ENCODE measurements around the gene ATCAY.

The ATCAY gene, protein sequence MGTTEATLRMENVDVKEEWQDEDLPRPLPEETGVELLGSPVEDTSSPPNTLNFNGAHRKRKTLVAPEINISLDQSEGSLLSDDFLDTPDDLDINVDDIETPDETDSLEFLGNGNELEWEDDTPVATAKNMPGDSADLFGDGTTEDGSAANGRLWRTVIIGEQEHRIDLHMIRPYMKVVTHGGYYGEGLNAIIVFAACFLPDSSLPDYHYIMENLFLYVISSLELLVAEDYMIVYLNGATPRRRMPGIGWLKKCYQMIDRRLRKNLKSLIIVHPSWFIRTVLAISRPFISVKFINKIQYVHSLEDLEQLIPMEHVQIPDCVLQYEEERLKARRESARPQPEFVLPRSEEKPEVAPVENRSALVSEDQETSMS

DNA sequence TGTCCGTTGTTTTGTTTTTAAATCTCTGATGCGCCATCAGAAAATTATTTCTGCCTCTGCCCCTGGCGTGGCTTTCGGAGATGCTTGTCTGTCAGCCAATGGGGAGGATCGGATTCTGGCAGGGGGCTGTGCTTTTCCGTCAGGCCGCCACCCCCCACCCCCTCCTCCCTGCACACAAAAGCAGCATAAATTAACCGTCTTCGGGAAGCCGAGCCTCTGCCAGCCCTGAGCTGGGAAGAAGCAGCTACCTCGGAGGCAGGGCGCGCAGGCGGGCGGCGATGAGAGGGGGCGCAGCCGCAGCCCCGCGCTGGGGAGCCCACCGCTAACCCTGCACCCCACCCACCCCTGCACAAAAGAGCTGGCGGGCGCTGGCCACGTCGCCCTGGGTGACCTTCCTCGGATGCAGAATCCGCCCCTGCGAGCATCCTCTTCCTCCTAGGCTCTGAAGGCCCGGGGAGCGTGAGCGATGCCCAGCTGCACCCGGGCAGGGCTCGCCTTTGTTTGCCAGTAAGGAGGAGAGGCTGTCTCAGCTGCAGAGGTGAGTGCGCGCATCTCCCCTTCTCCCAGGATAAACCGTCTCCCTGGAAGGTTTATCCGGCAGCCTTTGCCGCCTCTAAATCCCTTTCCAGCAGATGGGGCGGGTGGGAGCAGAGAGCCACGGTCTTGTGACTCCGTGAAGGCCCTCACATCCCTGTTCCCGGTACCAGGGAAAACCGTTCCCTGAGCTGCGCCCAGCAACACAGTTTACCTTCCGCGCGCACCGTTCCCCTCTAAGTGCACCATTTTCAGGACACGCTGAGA is at the start of gene ATCAY:
ATCAY (plus strand) TSS at position 215 of the 801 bp plus-strand sequence. CDS start 5,083 bp downstream, outside the sequence.
- no peak for DNase-seq (ENCODE audit: low read depth)

DNA sequence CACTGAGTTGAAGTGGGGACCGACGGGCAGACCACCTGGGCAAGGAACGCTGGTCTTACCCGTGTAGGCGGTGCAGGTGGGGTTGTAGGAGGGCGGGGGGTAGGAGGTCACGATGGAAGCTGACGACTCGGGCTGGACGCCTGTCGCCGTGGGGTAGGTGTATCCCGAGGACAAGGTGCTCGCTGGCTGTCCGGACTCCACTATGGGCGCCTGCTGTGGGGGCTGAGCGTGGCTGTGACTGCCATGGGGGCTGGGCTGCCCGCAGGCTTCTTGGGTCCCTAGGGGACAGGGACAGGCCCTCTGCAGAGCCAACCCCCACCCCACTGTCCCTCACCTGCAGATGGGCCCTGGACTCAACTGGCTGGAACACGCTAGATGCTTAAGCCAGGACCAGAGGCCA is 48.9 kb upstream of the ATCAY start:
- DNase-seq (ENCODE audit: low read depth): no peak

DNA sequence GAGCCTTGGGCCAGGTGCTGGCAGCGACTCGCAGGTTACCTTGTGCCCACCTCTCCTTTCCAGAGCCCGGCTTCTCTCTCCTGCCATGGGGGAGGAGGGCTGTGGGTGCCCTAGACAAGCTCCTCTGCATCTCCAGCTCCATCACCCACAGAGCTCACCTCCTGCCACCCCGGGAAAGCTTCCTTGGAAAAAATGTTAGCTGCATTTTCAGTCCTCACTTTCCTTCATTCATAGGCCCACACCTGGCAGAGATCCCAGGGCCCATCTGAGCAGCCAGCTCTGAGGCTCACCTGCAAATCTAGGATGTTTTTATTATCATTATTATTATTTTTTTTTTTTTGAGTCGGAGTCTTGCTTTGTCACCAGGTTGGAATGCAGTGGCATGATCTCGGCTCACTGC is 48.5 kb upstream of the ATCAY start:
- DNase-seq (ENCODE audit: low read depth): no peak

DNA sequence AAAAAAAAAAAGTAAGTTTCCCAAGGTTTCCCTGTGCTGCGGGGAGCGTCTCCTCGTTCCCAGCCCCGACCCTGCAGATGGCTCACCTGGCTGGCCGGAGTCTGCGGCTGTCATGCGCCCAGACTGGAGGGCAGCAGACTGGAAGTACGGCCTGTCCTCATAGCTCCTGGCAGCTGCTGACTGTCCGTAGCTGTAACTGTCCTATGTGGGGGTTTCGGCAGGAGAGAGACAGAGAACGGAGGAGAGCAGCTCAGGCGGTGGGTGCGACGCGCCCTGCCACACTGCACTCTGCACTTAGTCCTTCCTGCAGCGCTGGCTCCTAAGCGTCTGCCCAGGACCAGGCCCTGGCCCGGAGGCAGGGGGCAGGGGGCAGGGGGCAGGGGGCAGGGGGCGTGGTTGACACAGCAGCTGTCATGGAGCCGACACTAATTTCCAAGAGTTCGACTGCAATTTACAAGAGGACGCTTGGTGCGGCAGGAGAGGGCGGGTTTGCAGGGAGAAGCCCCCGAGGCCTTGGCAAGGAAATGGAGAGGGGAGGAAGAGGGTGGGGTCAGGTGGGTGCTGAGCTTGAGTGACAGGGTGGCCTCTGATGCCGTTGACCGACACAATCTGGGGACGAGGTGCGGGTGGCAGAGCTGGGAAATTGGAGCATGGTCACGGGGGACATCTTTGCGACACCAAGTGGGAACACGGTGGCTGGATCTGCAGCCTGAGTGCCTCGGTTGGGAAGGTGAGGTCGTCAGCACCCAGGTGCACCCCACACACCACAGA is 46.7 kb upstream of the ATCAY start:
- DNase-seq (ENCODE audit: low read depth): no peak

DNA sequence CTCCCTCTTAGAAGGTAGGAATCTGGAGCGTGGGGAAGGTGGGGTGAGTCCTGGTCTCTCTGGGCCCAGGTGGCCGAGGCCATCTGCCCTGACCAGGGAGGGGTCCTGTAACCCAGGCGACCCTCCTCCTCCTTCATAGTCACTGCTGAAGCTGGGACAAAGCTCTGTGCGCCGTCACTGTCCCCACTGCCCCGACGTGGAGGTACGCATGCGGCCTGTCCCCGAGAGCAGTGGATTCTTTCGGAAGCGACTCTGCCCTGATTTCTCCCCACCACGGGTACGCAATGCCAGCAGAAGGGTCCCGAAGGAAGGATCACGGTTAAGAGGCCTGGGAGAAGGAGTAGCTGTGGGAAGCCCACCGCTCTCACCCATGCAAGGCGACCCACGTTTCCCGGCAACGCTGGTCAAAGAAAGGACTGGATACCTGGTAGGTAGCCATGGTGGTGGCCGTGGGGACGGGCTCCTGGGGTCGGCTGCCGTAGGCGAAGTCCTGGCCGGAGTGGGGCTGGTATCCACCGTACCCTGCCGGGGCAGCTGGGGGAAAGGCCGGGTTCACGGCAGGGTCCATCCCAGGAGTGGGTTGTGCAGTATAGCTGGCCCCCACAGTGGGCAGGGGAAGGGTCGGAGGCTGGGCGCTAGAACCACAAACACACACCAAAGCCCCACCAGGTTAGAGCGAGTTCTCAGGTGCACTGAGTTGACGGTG is 46.0 kb upstream of the ATCAY start:
- DNase-seq (ENCODE audit: low read depth): no peak

DNA sequence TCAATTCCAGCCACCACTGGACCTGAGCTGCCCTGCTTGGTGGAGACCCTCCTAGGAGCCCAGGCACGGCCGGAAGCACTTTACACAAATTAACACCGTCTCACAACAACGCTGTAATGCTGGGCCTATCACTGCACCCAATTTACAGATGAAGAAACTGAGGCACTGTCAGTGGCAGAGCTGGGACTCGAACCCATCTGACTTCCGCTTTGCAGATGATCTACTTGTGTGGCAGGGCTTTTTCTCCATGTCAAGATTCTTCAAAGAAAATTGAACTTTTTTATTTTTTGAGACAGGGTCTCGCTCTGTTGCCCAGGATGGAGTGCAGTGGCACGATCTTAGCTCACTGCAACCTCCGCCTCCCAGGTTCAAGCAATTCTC is 45.4 kb upstream of the ATCAY start:
- DNase-seq (ENCODE audit: low read depth): no peak

DNA sequence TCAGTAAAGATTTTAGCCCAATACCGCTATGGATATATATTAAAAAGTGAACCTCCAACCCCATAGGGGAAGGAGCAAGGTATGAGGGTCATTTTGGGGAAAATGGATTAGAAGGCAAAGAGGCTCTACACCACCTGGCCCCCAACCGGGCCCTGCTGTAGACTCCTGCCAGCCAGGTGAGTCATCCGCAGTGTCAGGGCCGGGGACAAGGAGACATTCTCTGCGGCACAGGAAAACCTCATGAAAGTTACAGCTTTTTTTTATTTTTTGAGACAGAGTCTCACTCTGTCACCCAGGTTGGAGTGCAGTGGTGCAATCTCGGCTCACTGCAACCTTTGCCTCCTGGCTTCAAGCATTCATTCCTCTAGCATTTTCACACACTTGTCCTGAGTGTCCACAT is 43.6 kb upstream of the ATCAY start:
- DNase-seq (ENCODE audit: low read depth): no peak

DNA sequence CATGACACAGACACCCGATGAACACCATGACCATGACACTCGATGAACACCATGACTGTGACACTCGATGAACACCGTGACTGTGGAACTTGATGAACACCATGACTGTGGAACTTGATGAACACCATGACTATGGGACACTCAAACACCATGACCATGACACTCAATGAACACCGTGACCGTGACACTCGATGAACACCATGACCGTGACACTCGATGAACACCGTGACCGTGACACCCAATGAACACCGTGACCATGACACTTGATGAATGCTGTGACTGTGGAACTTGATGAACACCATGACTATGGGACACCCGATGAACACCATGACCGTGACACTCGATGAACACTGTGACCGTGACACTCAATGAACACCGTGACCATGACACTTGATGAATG is 43.2 kb upstream of the ATCAY start:
- no peak for DNase-seq (ENCODE audit: low read depth)

DNA sequence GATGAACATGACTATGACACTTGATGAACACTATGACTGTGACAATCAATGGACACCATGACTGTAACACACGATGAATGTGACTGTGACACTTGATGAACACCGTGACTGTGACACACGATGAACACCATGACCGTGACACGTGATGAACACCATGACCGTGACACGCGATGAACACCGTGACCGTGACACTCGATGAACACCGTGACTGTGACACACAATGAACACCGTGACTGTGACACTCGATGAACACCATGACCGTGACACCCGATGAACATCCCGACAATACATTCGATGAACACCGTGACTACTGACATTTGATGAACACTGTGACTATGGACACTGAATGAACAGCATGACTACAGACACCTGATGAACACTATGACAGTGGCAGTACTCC is 42.6 kb upstream of the ATCAY start:
- DNase-seq (ENCODE audit: low read depth): no peak

DNA sequence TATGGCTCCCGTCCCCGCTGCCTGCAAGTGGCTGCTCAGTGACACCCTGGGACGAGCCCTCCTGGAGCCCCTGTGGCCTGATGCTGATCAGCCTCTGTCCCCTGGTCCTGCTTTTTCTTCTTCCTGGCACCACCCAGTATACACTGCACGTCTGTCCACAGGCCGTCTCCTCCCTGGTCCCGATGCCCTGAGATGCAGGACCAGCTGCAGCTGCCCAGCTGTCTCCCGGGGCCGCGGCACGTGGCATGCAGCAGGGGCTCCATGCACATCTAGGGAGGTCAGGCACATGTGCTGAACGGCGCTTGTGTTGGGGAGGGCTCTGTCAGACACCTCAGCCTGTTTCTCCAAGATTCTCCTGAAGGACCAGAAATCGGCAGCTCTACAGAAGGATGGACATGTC is 41.8 kb upstream of the ATCAY start:
- no peak for DNase-seq (ENCODE audit: low read depth)

DNA sequence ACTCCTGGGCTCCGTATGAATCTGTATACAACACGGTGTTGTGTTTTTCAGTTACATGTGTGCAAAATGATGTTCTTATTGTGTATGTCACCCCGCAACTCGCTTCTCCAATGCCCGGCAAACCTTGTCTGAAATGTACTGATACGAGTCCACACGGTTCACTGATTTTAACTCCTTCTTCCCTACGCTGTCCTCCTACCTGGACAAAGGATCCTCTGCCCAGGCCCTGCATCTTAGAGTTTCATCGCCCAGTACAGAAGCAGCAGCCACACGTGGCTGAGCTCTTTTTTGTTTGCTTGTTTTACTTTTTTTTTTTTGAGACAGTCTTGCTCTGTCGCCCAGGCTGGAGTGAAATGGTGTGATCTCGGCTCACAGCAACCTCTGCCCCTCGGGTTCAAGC is 40.5 kb upstream of the ATCAY start:
- DNase-seq (ENCODE audit: low read depth): no peak

DNA sequence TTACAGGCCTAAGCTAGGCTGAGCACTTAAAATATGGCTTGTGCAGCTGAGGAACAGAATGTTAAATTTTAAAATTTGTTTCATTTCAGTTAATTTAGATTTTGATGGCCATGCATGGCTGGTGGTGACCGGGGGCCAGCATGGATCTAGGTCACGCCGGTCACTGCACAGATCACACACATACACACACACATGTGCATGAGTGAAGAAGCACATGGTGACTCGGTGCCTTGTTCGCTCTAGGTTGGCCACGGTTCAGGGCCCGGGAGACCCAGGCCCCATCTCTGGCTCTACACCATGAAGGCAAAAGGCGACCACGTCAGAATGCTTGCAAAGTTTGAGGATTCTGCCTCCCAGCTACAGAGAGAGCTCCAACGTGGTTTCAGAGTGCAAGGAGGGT is 39.7 kb upstream of the ATCAY start:
- DNase-seq (ENCODE audit: low read depth): no peak

DNA sequence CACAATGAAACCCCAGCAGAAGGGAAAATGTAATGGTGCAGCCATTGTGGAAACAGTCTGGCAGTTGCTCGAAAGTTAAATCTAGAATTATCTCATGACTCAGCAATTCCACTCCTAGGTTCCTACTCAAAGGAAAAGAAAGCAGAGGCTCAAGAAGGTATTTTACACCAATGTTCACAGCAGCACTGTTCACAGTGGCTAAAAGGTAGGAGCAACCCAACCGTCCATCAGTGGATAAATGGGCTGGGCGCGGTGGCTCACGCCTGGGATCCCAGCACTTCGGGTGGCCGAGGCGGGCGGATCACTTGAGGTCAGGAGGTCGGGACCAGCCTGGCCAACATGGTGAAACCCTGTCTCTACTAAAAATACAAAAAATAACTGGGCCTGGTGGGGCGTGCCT is 37.5 kb upstream of the ATCAY start:
- no peak for DNase-seq (ENCODE audit: low read depth)

DNA sequence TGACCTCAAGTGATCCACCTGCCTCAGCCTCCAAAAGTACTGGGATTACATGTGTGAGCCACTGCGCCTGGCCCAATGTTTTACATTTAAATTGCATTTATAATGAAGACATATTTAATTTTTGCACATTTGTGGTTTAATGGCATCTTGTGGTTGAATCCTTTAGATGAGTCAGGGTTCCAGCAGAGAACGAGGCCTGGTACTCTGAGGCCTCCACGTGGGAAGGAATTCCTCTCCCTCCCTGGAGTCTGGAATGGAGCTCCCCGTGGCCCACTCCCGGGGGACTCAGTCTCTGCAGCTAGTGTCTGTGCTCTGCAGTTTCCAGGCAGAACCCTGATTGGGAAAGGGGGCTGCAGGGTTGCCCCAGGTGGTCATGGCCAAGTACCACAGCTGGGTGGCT is 35.9 kb upstream of the ATCAY start:
- no peak for DNase-seq (ENCODE audit: low read depth)

DNA sequence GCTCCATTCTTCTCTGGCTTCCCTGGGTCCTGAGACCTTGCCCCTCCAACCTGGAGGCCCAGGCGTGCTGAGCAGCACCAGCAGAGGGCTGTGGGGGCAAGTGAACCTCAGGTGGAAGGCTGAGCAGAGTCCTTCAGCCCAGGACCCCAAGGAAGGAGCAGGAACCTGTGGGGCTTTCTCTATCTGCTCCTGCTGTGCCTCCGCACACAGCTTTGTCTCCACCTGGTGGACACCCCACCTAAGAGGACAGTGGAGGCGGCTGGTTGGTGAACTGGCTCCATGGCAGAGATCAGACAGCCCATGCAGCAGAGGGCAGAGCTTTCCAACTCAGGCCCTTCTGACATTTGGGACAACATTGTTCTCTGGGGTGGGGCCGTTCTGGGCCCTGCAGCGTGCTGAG is 31.4 kb upstream of the ATCAY start:
- peak; percentile 40 for DNase-seq (ENCODE audit: low read depth)

DNA sequence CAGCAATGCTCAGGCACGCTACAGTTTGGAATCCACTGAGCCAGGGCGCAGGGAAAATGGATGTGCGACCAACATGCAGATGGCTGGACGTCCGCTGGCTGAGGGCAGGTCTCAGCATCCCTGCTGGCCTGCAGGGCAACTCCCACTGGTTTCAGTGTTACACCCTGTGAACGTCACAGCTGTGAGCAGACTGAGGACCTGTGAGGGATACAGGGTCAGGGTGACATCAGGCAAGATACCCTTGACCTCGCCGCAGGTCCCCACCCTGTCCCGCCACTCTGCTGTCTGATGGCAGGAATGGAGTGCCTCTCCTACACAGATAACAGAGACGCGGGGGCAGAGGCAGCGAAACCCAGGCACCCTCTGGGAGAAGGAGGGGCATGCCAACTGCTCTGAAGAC is 30.7 kb upstream of the ATCAY start:
- no peak for DNase-seq (ENCODE audit: low read depth)

DNA sequence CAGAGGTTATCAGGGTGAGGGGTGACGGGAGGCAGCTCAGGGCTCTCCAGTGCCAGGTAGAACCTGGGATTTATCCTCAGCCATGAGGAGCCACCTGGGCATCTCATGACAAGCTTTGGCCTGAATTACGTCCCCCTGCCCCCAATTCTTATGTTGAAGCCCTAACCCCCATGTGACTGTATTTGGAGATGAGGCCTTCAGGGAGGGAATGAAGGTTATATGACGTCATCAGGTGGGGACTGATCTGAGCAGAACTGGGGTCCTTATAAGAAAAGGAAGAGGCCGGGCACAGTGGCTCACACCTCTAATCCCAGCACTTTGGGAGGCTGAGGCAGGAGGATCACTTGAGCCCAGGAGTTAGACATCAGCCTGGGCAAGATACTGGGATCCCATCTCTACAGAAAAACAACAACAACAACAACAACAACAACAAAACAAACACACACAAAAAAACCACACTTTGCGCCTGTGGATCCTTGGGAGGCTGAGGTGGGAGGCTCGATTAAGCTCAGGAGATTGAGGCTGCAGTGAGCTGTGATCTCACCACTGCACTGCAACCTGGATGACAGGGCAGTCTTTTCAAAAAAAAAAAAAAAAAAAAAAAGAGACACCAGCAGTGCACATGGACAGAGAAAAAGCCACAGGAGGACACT is 30.0 kb upstream of the ATCAY start:
- no peak for DNase-seq (ENCODE audit: low read depth)

DNA sequence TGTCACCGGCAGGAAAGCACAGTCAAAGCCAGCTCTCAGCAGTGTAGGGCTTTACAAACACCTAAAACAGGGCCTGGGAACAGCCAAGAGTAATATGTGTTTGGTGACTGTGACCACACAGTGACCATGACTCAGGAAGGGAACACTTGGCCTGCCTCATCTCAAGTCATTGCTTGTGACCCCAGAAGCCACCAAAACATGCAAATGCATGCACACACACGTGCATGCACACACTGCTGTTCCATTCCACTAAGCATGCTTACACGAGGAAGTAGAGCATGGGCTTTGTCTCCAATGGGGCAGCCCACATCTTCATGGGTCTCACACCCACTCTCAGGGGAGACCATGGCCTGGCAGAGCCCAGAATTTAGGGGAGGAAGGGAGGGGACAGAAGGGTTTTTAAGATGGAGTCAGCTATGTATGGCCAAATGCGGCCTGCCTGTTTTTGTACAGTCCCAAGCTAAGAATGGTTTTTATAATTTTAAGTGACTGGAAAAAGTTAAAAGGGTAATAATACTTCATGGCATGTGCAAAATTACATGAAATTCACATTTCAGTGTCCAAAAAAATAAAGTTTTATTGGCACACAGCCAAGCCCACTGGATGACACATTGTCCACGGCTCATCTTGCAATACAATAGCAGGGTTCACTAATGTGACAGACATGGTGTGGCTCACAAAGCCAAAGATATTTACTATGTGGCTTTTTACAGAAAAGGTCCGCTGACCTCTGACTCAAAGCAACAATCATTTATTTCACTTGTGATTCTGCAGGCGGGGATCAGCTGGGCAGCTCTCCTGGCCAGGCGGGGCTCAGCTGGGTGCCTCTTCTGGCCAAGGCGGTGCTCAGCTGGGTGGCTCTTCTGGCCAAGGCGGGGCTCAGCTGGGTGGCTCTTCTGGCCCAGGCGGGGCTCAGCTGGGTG is 29.0 kb upstream of the ATCAY start:
- DNase-seq (ENCODE audit: low read depth): no peak

DNA sequence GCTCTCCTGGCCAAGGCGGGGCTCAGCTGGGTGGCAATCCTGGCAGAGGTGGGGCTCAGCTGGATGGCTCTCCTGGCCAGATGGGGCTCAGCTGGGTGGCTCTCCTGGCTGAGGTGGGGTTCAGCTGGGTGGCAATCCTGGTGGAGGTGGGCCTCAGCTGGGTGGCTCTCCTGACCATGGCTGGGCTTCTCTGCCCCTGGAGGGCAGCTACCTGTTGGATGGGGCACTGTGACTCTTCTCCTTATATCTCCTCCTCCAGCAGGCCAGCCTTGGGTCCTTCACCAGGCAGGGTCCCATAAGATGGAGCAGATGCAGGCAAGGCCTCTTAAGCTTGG is 28.3 kb upstream of the ATCAY start:
- DNase-seq (ENCODE audit: low read depth): no peak

DNA sequence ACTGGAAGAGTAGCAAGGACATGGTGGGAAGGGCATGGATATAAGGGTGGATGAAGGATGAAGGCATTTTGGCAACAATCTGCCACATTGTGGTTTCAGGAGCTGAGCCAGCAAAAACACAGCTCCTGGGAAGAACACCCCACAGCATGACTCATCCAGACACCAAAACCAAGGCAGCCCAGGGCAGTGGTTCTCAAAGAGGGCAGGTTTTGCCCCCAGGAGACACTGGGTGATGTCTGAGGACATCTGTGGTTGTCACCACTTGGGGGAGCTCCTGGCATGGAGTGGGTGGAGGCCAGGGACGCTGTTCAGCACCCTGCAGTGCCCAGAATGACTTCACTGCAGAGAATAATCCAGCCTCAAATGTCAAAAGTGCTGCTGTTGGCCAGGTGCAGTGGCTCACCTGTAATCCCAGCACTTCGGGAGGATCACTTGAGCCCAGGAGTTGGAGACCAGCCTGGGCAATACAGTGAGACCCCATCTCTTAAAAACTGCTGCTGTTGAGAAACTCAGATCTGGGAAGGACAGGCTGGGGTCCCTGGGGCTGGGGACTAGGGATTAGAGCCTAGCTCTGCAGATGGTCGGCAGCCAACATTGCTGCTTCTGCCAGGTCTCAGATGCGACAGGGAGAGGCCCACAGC is 27.8 kb upstream of the ATCAY start:
- DNase-seq (ENCODE audit: low read depth): peak; percentile 23
